ENCODE results near the gene MAML2.

The MAML2 gene

DNA sequence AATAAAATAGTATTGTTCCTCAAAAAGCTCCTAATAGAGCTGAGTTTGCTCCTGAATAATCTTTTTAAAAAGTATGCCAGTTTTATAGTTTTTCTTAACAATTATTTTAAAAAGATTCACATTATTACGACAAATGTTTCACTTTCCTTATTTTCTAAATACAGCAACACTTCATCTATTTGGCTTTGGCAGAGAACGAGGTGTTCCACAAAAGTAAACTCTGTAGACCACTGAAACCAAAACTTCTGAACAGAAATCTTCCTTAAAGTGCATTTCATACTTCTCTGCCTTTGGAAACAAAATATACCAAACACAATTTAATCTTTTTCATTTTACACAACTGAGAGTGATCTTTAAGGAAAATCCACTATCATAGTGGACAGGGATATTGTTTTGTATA, 285.5 kb downstream of the MAML2 start:
- H3K36me3 ChIP-seq (ENCODE audit: control insufficient read depth, insufficient read depth, low read length) = no peaks in the 10 kb centered on the region
- H3K4me1 ChIP-seq (ENCODE audit: control insufficient read depth, insufficient read depth, low read length) = no peaks in the 10 kb centered on the region
- no peak overlapping the region for H3K9ac ChIP-seq (ENCODE audit: low read length)
- H3K4me3 ChIP-seq (ENCODE audit: low read length) = no peak overlapping the region
- H3K27me3 ChIP-seq (ENCODE audit: control insufficient read depth, insufficient read depth, low read length) = no peaks in the 10 kb centered on the region
- H3K9me3 ChIP-seq (ENCODE audit: control insufficient read depth, low read length) = no peaks in the 10 kb centered on the region

DNA sequence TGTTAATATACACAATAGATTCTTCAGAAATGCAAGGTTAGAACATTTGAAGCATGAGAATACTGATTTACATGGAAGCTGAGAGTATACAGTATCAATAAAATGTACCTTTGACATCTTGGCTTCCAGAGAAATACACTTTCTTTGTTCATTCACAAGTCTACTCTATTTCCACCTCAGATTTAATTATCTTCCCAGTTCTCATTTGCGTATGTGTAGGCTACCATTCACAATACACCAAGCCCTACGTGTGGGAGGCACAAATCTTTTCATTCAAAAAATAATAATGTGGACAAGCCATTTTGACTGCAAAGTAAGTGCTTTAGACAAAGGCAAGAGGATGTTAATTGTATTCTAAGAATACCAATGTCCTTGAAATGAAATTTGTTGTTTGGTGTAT, 286.4 kb downstream of the MAML2 start:
- Histone ChIP-seq H3K27me3 (ENCODE audit: control insufficient read depth, insufficient read depth, low read length) (no peaks in the 10 kb centered on the region), H3K36me3 (ENCODE audit: control insufficient read depth, insufficient read depth, low read length) (no peaks in the 10 kb centered on the region), H3K4me1 (ENCODE audit: control insufficient read depth, insufficient read depth, low read length) (no peaks in the 10 kb centered on the region), H3K4me3 (ENCODE audit: low read length) (no peak overlapping the region), H3K9me3 (ENCODE audit: control insufficient read depth, low read length) (no peaks in the 10 kb centered on the region), H3K9ac (ENCODE audit: low read length) (no peak overlapping the region)

DNA sequence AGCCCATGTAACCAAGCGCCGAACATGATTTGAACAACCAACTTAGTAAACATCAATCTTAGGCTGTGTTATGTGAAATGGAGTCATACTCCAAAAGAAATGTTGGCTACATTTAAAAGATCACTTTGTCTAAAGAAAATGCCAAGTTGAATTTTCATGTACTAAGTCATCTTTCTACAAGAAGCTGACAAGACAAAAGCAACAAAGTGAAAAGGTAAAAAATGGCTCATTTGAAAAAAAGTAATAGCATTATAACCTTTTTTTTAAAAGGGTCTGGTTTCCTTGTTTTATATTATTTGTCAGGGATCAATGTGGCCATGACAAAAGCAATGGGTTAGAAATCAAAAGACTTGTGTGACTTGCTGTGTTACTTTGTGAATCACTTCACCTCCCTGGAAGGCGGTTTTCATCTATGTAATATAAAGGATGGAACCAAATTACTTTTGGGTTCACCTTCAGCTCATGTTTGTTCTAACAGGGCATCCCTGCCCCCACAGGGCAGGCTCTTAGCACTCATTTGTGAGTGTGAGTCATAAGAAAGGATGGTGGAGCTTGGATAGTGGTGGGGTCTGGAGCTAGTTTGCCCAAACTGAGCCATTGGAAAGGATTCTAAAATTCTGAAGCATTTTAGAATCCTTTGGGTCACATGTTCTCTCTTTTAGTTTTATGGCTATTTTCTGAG, 287.1 kb downstream of the MAML2 start:
- H3K36me3 ChIP-seq (ENCODE audit: control insufficient read depth, insufficient read depth, low read length) = no peaks in the 10 kb centered on the region
- H3K4me3 ChIP-seq (ENCODE audit: low read length) = no peak overlapping the region
- no peaks in the 10 kb centered on the region for H3K4me1 ChIP-seq (ENCODE audit: control insufficient read depth, insufficient read depth, low read length)
- no peaks in the 10 kb centered on the region for H3K27me3 ChIP-seq (ENCODE audit: control insufficient read depth, insufficient read depth, low read length)
- no peaks in the 10 kb centered on the region for H3K9me3 ChIP-seq (ENCODE audit: control insufficient read depth, low read length)
- no peak overlapping the region for H3K9ac ChIP-seq (ENCODE audit: low read length)

DNA sequence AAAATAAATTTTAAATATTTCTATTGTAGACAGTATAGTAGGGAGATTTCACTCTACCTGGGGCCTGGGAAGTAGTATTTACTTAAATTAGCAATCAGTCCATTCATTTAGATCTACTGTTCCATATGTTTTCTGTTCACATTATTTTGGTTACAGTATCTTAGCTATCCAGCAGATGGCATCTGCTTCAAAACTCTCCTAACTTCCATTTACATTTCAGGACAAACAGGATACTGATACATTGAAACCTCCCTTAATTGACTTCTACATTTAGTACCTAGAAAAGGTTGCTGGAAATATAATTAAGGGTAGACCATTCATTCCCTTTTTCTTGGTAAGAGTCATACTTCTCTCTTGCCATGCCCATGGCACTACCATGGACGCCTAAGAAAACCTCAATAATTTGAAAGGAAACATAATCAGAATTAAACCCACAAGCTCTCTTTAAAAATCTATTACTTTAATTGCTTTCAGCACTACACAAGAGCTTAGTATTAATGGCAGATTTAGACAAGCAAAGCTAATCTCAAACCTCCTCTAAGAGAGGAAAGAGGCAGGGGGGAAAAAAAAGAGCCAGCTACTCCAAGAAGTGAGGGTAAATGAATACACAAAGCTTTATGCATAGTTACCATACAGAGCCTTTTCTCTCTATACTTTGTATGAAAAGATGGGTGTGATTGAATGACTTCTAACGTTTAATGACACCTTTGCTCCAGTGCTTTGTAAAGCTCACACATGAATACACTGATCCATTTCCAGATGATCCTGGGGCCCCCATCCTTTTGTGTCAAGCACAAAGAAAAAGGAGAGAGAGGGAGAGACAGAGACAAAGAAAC, 287.9 kb downstream of the MAML2 start:
- no peaks in the 10 kb centered on the region for H3K36me3 ChIP-seq (ENCODE audit: control insufficient read depth, insufficient read depth, low read length)
- no peaks in the 10 kb centered on the region for H3K9me3 ChIP-seq (ENCODE audit: control insufficient read depth, low read length)
- no peaks in the 10 kb centered on the region for H3K4me1 ChIP-seq (ENCODE audit: control insufficient read depth, insufficient read depth, low read length)
- H3K27me3 ChIP-seq (ENCODE audit: control insufficient read depth, insufficient read depth, low read length) = no peaks in the 10 kb centered on the region
- no peak overlapping the region for H3K4me3 ChIP-seq (ENCODE audit: low read length)
- H3K9ac ChIP-seq (ENCODE audit: low read length) = no peak overlapping the region

DNA sequence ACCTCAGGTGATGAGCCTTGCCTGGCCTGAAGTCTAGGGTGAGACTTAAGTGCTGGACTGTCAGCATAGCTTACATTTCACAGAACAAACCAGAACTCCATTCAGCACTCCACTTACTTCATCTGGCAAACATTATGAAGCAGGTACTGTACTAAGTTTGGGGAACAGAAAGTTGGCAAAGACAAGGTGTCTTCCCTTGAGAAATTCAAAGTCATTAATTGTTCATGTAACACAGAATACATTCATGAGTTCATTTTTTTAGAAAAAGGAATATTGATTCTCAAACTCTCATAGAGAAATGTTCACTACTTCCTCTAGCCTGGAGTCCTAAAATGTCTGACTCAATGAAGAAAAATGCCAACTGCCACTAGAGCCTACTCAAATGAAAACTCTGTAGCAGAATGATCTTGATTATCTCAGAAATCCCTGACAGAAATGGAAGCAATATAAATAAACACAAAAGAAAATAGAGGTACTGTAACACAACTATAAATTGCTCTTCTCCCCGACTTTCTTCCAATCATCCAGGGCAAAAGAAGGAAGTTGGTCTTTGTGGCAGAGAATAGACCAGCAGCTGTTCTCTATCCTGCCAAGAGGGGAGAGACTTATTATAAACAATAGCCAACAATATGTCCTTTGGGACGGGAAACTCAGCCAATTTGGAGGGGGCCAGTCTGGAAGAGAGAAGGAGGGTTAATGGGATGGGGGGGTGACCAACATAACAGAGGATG, 289.9 kb downstream of the MAML2 start:
- no peaks in the 10 kb centered on the region for H3K36me3 ChIP-seq (ENCODE audit: control insufficient read depth, insufficient read depth, low read length)
- no peaks in the 10 kb centered on the region for H3K9me3 ChIP-seq (ENCODE audit: control insufficient read depth, low read length)
- no peak overlapping the region for H3K4me3 ChIP-seq (ENCODE audit: low read length)
- no peak overlapping the region for H3K9ac ChIP-seq (ENCODE audit: low read length)
- H3K4me1 ChIP-seq (ENCODE audit: control insufficient read depth, insufficient read depth, low read length) = no peaks in the 10 kb centered on the region
- no peaks in the 10 kb centered on the region for H3K27me3 ChIP-seq (ENCODE audit: control insufficient read depth, insufficient read depth, low read length)

DNA sequence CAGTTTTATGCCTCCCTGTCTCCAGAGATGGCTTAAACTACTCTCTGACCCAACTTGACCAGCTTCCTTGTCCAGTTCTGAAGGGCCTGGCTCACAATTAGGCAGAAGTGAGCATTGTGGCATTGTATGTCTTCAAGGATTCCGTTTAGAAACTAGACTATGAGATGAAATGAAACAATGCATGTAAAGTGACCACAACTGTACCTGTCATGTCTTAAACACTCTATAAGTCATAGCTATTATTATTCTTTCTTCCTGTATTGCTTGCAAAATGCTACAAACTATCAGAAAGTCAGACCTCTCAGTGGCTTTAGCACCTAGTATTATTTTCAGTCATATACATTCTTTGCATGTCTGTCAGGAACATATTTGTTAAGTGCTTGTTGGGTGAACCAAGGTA, 291.2 kb downstream of the MAML2 start:
- no peak overlapping the region for H3K4me3 ChIP-seq (ENCODE audit: low read length)
- H3K36me3 ChIP-seq (ENCODE audit: control insufficient read depth, insufficient read depth, low read length) = no peaks in the 10 kb centered on the region
- no peak overlapping the region for H3K9ac ChIP-seq (ENCODE audit: low read length)
- H3K4me1 ChIP-seq (ENCODE audit: control insufficient read depth, insufficient read depth, low read length) = peaks cover under 1% of the 10 kb centered on the region
- H3K27me3 ChIP-seq (ENCODE audit: control insufficient read depth, insufficient read depth, low read length) = no peaks in the 10 kb centered on the region
- H3K9me3 ChIP-seq (ENCODE audit: control insufficient read depth, low read length) = no peaks in the 10 kb centered on the region

DNA sequence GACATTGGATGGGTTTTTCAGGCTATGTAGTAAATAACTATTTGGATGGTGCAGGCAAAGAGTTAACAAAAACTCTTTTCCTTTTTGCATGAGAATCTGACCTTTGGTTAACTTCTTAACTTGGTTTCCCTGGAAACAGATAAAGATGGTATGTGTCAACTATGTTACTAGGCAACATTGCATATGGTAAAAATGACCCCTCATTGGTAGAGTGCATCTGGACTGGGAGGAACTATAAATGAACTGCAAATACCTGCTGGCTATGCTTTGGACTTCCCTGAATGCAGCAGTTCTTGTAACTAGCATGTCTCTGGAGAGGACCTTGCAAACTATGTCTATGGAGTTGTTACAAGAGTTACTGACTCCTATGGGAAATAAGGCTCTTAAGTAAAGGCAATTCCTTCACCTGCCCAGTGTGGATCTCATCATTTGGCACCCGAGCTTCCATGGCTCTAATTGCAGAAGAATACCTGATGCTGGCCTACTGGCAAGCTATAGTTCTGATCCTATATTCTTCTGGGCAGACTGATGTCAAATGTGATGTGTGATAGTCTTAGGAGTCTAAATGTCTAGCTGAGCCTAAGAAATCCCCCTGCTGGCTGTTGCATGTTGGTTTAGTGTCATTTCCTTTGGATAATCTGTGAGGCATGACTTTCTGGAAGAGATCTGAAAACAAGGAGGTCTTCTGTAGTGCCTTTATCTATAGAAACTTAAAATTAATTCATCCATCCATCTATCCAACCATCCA, 292.4 kb downstream of the MAML2 start:
- Histone ChIP-seq H3K4me3 (ENCODE audit: low read length) (no peak overlapping the region), H3K36me3 (ENCODE audit: control insufficient read depth, insufficient read depth, low read length) (no peaks in the 10 kb centered on the region), H3K4me1 (ENCODE audit: control insufficient read depth, insufficient read depth, low read length) (peaks cover 6% of the 10 kb centered on the region), H3K9ac (ENCODE audit: low read length) (no peak overlapping the region), H3K9me3 (ENCODE audit: control insufficient read depth, low read length) (no peaks in the 10 kb centered on the region), H3K27me3 (ENCODE audit: control insufficient read depth, insufficient read depth, low read length) (no peaks in the 10 kb centered on the region)

DNA sequence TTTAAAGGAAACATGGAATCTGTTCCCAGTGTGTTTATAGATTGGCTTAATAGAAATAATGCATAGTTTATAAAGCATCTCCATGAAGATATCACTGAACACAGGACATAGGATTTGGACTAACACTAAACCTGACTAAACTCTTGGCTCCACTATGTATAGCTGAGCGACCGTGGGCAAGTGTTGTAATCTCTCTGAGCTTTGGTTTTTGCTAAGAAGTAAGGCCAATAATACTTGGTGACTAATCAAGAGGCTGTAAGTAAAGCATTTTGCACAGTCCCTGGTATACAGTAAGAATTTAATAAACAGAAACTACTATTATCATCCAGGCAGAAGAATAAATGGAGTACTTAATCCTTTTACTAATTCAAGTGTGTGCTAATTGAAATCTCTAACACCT, 293.6 kb downstream of the MAML2 start:
- H3K4me1 ChIP-seq (ENCODE audit: control insufficient read depth, insufficient read depth, low read length) = peaks cover 6% of the 10 kb centered on the region
- H3K9me3 ChIP-seq (ENCODE audit: control insufficient read depth, low read length) = no peaks in the 10 kb centered on the region
- H3K4me3 ChIP-seq (ENCODE audit: low read length) = no peak overlapping the region
- H3K36me3 ChIP-seq (ENCODE audit: control insufficient read depth, insufficient read depth, low read length) = no peaks in the 10 kb centered on the region
- no peaks in the 10 kb centered on the region for H3K27me3 ChIP-seq (ENCODE audit: control insufficient read depth, insufficient read depth, low read length)
- H3K9ac ChIP-seq (ENCODE audit: low read length) = no peak overlapping the region

DNA sequence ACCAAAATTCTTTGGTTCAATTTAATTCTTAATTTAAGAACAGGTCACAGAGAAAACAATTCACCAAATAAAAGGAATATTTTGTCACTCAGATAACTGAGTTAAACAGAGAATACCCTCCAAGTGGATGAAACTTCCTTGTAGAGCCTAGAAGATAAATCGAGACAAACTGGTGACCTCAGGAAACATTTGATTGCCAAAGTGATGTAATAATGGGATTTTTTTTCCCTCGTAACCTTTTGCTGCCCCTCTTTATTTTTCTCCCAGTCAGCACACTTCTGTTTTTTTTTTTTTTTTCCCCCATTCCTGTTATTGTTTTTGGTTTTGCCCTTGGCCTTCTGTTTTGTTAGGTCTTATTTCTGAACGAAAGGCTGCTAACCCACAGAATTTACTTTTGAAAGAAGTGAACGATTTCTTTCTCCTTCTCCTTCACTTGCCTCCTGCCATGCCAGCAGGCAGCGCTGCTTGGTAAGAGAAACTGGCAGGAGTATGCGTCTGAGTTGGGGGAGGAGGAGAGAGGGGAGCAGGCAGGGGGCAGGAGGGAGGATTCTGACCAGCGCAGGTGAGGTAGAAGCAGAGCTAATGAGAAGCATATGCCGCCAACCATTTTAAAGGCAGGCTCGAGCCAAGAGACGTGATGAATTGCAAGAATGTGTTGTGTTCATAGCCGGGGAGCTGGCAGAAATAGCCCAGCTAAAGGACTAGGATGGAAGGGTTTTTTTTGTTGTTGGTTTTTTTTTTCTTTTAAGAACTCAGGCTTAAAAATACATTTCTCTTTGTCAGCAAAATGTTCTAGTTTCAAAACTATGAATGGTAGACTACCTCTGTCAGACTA, 297.2 kb downstream of the MAML2 start:
- Histone ChIP-seq H3K4me1 (ENCODE audit: control insufficient read depth, insufficient read depth, low read length) (peaks cover 6% of the 10 kb centered on the region), H3K9me3 (ENCODE audit: control insufficient read depth, low read length) (no peaks in the 10 kb centered on the region), H3K27me3 (ENCODE audit: control insufficient read depth, insufficient read depth, low read length) (no peaks in the 10 kb centered on the region), H3K36me3 (ENCODE audit: control insufficient read depth, insufficient read depth, low read length) (no peaks in the 10 kb centered on the region), H3K4me3 (ENCODE audit: low read length) (no peak overlapping the region), H3K9ac (ENCODE audit: low read length) (no peak overlapping the region)

DNA sequence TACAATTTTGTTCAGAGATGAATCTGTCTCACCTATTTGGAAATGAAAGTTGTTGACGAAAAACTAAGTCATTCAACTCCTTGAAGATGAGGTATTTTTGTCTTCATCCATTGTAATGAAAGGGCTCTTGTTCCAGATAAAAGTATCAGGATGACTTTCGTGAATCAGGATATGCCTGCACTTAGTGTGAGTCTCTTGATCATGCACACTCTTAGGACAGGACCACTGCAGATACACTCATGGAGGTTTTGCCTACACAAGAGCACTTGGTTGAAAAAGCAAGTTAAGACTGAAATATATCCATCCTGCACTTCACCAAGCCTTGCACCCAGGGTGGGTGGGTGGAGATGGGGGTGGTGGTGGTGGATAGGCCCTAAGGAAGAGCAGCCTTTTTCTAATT, 298.2 kb downstream of the MAML2 start:
- Histone ChIP-seq H3K9me3 (ENCODE audit: control insufficient read depth, low read length) (no peaks in the 10 kb centered on the region), H3K27me3 (ENCODE audit: control insufficient read depth, insufficient read depth, low read length) (no peaks in the 10 kb centered on the region), H3K36me3 (ENCODE audit: control insufficient read depth, insufficient read depth, low read length) (no peaks in the 10 kb centered on the region), H3K4me1 (ENCODE audit: control insufficient read depth, insufficient read depth, low read length) (peaks cover 6% of the 10 kb centered on the region), H3K9ac (ENCODE audit: low read length) (no peak overlapping the region), H3K4me3 (ENCODE audit: low read length) (no peak overlapping the region)

DNA sequence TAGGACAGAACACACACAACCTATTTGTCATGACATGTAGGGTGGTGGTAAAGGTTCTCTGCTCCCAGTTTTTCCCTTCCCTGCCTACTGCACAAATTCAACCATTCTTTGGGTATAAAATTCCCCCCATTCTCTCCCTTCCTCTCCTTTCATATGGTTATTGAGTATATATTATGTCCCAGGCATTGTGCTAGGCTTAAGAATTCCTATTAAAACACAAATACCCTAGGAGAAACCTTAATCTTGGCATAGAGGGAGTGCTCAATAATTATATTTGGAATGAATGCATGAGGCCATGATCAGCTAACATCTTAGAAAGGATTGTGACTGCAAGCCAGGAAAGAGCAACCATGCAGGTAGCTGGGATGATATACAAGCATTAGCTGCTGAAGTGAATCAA, 298.7 kb downstream of the MAML2 start:
- H3K4me3 ChIP-seq (ENCODE audit: low read length) = no peak overlapping the region

More for the DNA sequence above, 298.7 kb downstream of the MAML2 start:
- peaks cover 6% of the 10 kb centered on the region for H3K4me1 ChIP-seq (ENCODE audit: control insufficient read depth, insufficient read depth, low read length)
- H3K27me3 ChIP-seq (ENCODE audit: control insufficient read depth, insufficient read depth, low read length) = no peaks in the 10 kb centered on the region
- no peaks in the 10 kb centered on the region for H3K9me3 ChIP-seq (ENCODE audit: control insufficient read depth, low read length)
- H3K36me3 ChIP-seq (ENCODE audit: control insufficient read depth, insufficient read depth, low read length) = no peaks in the 10 kb centered on the region
- H3K9ac ChIP-seq (ENCODE audit: low read length) = no peak overlapping the region
